Activated CD8-positive, alpha-beta T cell treated with anti-CD3 and anti-CD28 coated beads for 36 hours (primary cell): ENCODE data around the gene PRIM1. TPM values are rescaled to one million over a fixed set of nuclear protein-coding genes. Genes with fewer than 3 reads are reported as not detected.

ENCODE experiments used
- ATAC-seq: fragments of 200-7000 bp; cut with Tn5 transposase; one replicate; pipeline ENCODE4 v1.10.0; 2021; ENCODE audit warnings: mild to moderate bottlenecking, moderate library complexity
- CTCF ChIA-PET: fragments of 350-600 bp; sonication (Branson Sonifier 250); formaldehyde crosslinking; loops from one replicate; lab custom pipeline; 2021; ENCODE audit warnings: antibody characterized with exemption; lab: Charles Lee
- POLR2A ChIA-PET: fragments of 350-600 bp; sonication (Branson Sonifier 250); formaldehyde crosslinking; loops from one replicate; lab custom pipeline; 2021; ENCODE audit warnings: antibody characterized with exemption; lab: Charles Lee
- DNase-seq: peaks from one replicate; pipeline ENCODE4 v3.0.0-alpha.2; 2020
- H3K27ac Mint-ChIP-seq: one replicate; pipeline ENCODE4 v1.8.0; 2021; ENCODE audit warnings: mild to moderate bottlenecking, mixed read lengths
- H3K27me3 Mint-ChIP-seq: one replicate; pipeline ENCODE4 v1.8.0; 2021; ENCODE audit warnings: mixed read lengths
- H3K36me3 Mint-ChIP-seq: one replicate; pipeline ENCODE4 v1.8.0; 2021; ENCODE audit warnings: low read depth, mixed read lengths
- H3K4me1 Mint-ChIP-seq: one replicate; pipeline ENCODE4 v1.8.0; 2021; ENCODE audit warnings: low read depth, mixed read lengths
- H3K4me3 Mint-ChIP-seq: one replicate; pipeline ENCODE4 v1.8.0; 2021; ENCODE audit warnings: mild to moderate bottlenecking, moderate library complexity, mixed read lengths
- H3K9me3 Mint-ChIP-seq: one replicate; pipeline ENCODE4 v1.8.0; 2021; ENCODE audit warnings: mixed read lengths
- intact Hi-C: fragments of 100-400 bp; cut with micrococcal nuclease; formaldehyde crosslinking; loops from one replicate; pipeline ENCODE4 v1.10.0; 2022
- total RNA-seq, 2 experiments: library from RNA; stranded (reverse); gene quantifications; one replicate each; pipeline ENCODE4 v1.2.3, GENCODE V29; 2021
- TF ChIP-seq, protein P1 (sequence below): fragments of 200-600 bp; IDR thresholded peaks from one replicate; pipeline ENCODE4 v1.8.0; 2022; ENCODE audit warnings: antibody characterized with exemption, mild to moderate bottlenecking

The PRIM1 gene
- total RNA-seq, 2 experiments from 2014 or later, result 80.3 to 86.7 TPM

GRCh38 chr12:56772625-56773024 is 20.5 kb upstream of the PRIM1 start:
- Mint-ChIP-seq H3K9me3 (no peaks in the 10 kb centered on the region), H3K27me3 (no peaks in the 10 kb centered on the region), H3K4me1 (no peaks in the 10 kb centered on the region), H3K27ac (no peak overlapping the region), H3K36me3 (no peaks in the 10 kb centered on the region), H3K4me3 (no peak overlapping the region)
- CTCF ChIA-PET, result no interaction called here
- POLR2A ChIA-PET, result no interaction called here
- no peak for ATAC-seq
- intact Hi-C loops, result no loop called here
- DNase-seq, result no peak
- TF ChIP-seq, protein P1, sequence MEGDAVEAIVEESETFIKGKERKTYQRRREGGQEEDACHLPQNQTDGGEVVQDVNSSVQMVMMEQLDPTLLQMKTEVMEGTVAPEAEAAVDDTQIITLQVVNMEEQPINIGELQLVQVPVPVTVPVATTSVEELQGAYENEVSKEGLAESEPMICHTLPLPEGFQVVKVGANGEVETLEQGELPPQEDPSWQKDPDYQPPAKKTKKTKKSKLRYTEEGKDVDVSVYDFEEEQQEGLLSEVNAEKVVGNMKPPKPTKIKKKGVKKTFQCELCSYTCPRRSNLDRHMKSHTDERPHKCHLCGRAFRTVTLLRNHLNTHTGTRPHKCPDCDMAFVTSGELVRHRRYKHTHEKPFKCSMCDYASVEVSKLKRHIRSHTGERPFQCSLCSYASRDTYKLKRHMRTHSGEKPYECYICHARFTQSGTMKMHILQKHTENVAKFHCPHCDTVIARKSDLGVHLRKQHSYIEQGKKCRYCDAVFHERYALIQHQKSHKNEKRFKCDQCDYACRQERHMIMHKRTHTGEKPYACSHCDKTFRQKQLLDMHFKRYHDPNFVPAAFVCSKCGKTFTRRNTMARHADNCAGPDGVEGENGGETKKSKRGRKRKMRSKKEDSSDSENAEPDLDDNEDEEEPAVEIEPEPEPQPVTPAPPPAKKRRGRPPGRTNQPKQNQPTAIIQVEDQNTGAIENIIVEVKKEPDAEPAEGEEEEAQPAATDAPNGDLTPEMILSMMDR, result no peak

DNA sequence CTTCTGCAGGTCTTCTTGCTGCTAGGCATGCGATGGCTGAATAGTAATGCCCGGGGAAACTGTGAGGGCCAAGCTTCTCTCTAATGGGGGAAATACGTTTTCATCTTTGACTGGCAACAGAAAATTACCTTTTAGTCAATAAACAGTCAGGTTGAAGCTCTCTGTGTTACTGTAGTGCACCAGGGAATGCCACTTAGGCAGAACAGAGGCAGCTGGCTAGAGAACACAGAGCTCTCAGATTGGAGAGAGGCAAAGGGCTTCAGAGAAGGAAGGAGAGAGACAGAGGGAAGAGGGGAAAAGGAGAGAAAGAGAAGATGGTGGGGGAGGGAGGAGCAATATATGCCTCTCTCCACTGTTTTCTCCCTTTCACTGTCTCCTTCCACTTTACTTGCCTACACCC is 17.7 kb upstream of the PRIM1 start:
- Mint-ChIP-seq H3K36me3 (no peaks in the 10 kb centered on the region), H3K9me3 (no peaks in the 10 kb centered on the region), H3K4me1 (no peaks in the 10 kb centered on the region), H3K27me3 (no peaks in the 10 kb centered on the region), H3K4me3 (no peak overlapping the region), H3K27ac (no peak overlapping the region)
- POLR2A ChIA-PET, result interaction anchor here (0.6 to 1.2 kb wide), 2 partner anchors 12 to 57 kb away, joined by 3 read pairs; no protein-coding TSS in a partner anchor
- TF ChIP-seq, protein P1, result no peak
- CTCF ChIA-PET, result interaction anchor here (1.1 to 1.3 kb wide), 3 partner anchors 10 to 355 kb away, joined by 3 to 5 read pairs (median 4); no protein-coding TSS in a partner anchor
- DNase-seq (no peak), ATAC-seq (no peak)
- intact Hi-C loops, result no loop called here

DNA sequence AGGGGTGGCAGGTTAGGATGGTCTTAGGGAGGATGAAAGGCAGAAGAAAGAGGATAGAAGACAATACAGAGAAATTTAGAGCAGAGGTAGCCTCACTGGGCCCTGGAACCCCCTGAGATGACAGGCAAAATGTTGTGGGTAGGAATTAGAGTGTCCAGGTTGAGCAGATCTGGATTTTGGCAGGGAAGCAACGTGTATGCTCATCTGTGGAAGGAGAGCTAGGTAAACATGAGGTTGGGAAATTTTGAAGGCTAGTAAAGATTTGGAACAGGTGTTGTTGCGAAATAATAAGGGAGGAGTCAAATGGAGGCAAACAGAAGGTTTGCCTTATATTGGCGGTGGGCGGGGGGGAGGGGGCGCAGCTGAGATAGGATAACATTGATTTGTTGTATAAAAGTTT is 16.3 kb upstream of the PRIM1 start:
- TF ChIP-seq, protein P1, result no peak
- Mint-ChIP-seq H3K4me3 (no peak overlapping the region), H3K36me3 (no peaks in the 10 kb centered on the region), H3K27me3 (no peaks in the 10 kb centered on the region), H3K9me3 (no peaks in the 10 kb centered on the region), H3K4me1 (no peaks in the 10 kb centered on the region), H3K27ac (no peak overlapping the region)
- no peak for DNase-seq
- ChIA-PET POLR2A (no interaction called here), CTCF (interaction anchor here (0.7 kb wide), 1 partner anchor 356 kb away, joined by 3 read pairs; no protein-coding TSS in a partner anchor)
- intact Hi-C loops, result no loop called here
- no peak for ATAC-seq

- Mint-ChIP-seq H3K27ac (no peak overlapping the region), H3K9me3 (no peaks in the 10 kb centered on the region), H3K36me3 (no peaks in the 10 kb centered on the region), H3K4me1 (no peaks in the 10 kb centered on the region), H3K4me3 (no peak overlapping the region), H3K27me3 (no peaks in the 10 kb centered on the region)
- intact Hi-C loops, result no loop called here
- ATAC-seq (no peak), DNase-seq (no peak)
- POLR2A ChIA-PET, result no interaction called here
- CTCF ChIA-PET, result interaction anchor here (1.2 to 1.9 kb wide), 3 partner anchors 8 to 221 kb away, joined by 3 to 6 read pairs (median 4); no protein-coding TSS in a partner anchor
- TF ChIP-seq, protein P1, result no peak
These were observed 14.4 kb upstream of the PRIM1 start for GRCh38 chr12:56766535-56766934.

DNA sequence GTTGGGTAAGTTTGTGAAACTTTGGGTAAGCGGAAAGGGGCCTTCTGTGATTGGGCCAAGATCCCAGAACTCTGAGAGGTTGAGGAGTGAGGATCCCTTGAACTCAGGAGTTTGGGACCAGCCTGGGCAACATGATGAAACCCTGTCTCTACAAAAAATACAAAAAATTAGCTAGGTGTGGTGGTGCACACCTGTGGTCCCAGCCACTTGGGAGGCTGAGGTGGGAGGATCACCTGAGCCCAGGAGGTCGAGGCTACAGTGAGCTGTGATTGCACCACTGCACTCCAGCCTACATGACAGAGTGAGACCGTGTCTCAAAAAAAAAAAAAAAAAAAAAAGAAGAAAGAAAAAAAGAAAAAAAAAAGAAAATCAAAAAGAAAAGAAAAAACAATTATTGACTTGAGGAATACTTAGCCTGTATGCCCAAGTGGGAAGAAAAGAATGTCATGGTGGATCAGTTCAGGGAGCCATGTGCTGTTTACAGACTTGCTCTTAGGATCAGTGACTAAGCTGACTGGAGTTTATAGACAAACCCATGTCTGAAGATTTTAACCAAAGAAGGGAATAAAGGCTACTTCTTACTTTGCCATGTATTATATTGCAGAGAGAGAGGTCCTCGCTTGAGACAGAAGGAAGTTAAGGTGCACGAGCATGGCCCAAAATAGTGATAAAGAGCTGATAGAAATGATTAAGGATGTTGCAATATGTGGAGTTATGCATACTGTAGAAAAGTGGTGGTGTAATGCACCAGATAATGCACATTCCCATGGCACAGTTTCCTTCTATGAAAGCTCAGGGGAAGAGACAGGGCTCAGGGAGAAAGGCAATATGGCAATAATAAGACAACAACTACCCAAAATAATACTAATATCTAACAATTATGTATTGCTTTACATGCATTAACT is 11.9 kb upstream of the PRIM1 start:
- ATAC-seq (no peak), DNase-seq (no peak)
- Mint-ChIP-seq H3K4me1 (peaks cover under 1% of the 10 kb centered on the region), H3K27ac (no peak overlapping the region), H3K9me3 (no peaks in the 10 kb centered on the region), H3K27me3 (no peaks in the 10 kb centered on the region), H3K4me3 (no peak overlapping the region), H3K36me3 (no peaks in the 10 kb centered on the region)
- intact Hi-C loops, result no loop called here
- CTCF ChIA-PET, result interaction anchor here (0.8 to 2.1 kb wide), 6 partner anchors 9 to 360 kb away, joined by 3 to 6 read pairs (median 5); no protein-coding TSS in a partner anchor
- TF ChIP-seq, protein P1, result no peak
- POLR2A ChIA-PET, result interaction anchor here (1.0 kb wide), 1 partner anchor 11 kb away, joined by 3 read pairs; no protein-coding TSS in a partner anchor
